Measurements from ENCODE around the gene C1orf174. TPM values are rescaled to one million over a fixed set of nuclear protein-coding genes. Genes with fewer than 3 reads are reported as not detected.

C1orf174 gene
- total RNA-seq, 2 donors from 2014 or later: 17.1 to 22.3 TPM

DNA sequence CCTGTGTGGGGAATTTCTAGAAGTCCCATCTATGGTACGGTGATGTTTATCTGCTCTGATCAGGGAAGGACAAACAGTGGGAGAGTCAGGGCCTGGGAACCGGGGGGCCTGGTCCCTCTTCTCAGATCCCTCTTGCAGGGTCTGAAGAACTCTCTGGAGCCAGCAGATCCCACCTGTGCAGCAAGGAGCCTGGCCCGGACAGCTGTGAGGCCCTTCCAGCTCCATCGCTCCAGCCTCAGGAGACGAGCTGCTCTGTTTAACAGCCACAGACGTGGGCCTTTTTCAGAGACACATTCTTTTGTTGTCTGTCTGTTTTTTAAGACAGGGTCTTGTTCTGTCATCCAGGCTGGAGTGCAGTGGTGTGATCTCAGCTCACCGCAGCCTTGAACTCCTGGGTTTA is 14.5 kb downstream of the C1orf174 start:
- no peak for ATAC-seq
- DNase-seq: no peak
- intact Hi-C loops (cut with DNase I, micrococcal nuclease): no loop called here

DNA sequence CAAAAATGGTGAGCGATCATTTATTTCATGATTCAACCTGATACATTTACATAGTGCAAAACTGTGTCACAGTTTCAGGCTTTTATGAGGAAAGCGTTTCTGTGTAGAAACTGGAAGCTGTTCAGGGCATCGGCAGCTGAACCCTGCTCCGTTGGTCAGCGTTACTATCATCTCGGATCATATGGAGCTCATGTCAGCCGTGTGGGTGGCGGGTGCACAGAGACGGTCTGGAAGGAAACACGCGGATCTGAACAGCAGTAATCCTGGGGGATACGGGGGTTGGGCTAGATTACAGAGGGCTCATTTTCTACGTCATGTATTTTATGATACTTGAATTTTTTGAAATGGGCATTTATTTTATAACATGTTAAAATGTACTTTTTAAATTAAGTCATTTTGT is 15.1 kb downstream of the C1orf174 start:
- ATAC-seq (no peak), DNase-seq (no peak)
- intact Hi-C loops (cut with DNase I, micrococcal nuclease): no loop called here

DNA sequence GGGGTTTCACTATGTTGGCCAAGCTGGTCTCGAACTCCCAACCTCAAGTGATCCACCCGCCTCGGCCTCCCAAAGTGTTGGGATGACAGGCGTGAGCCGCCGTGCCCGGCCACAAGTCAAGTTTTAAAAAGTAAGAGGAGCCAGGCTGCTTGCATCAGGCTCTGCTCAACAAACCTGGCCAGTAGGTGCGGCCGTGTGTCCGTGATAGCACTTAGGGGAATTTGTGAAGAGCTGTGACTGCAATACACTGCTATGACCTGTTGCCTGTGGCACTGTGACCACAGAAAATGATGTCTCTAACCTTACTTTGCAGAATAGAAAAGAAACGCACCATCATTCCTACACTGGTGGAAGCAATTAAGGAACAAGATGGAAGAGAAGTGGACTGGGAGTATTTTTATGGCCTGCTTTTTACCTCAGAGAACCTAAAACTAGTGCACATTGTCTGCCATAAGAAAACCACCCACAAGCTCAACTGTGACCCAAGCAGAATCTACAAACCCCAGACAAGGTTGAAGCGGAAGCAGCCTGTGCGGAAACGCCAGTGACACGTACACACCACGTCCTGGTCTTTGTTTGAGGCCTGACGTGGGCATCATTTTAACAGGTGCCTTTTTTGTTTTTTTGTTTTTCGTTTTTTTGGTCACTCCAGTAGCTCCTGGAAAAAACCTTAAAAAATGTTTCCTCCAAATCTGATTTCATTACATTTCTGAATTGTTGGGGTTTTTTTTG is 16.7 kb downstream of the C1orf174 start:
- intact Hi-C loops (cut with DNase I, micrococcal nuclease): no loop called here
- DNase-seq (no peak), ATAC-seq (no peak)

DNA sequence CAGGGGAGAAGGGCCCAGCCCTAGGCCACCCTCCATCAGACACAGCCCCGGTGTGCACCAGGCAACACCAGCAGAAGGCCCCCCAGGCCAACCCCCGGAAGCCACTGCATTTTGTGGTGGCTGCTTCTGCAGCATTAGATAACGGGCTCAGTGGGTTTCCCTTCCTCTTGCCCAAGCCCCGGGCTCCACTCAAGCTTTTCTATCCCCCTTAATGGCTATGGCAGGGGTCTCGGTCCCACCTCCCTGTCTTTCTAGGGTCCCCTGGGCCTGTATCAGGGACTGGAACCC is 18.9 kb downstream of the C1orf174 start:
- DNase-seq (no peak), ATAC-seq (no peak)
- intact Hi-C loops (cut with DNase I, micrococcal nuclease): no loop called here

DNA sequence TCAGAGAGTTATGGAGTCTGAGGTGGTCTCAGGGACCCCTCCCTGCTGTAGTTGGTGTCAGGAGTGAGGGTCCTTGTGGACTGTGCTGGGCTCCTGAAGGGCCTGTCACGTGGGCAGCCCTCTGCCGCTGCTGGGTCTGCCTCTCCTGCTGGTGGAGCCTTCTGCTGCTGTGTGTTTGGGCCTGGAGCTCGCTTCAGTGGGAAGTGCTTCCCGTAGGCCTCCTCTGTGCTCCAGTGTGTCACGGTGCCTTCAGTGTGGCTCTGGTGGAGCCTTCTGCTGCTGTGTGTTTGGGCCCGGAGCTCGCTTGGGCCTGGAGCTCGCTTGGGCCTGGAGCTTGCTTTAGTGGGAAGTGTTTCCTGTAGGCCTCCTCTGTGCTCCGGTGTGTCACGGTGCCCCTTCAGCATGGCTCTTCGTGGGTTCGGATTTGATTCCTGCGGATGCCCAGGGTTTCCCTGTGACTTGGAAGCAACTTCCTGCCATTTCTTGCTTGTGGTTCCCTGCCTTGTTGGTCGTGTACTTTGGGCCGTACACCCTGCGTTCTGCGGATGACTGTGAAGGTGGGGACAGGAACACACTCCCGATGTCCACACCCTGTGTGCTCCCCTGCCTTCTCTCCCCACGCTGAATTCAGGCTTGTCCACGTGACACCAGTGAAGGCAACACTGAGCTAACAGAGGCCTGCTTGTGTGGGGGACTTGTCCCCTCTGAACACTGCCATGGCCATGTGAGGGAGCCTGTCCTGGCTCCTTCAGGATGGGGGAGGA is 19.5 kb downstream of the C1orf174 start:
- intact Hi-C loops (cut with DNase I, micrococcal nuclease): no loop called here
- DNase-seq (no peak), ATAC-seq (no peak)

DNA sequence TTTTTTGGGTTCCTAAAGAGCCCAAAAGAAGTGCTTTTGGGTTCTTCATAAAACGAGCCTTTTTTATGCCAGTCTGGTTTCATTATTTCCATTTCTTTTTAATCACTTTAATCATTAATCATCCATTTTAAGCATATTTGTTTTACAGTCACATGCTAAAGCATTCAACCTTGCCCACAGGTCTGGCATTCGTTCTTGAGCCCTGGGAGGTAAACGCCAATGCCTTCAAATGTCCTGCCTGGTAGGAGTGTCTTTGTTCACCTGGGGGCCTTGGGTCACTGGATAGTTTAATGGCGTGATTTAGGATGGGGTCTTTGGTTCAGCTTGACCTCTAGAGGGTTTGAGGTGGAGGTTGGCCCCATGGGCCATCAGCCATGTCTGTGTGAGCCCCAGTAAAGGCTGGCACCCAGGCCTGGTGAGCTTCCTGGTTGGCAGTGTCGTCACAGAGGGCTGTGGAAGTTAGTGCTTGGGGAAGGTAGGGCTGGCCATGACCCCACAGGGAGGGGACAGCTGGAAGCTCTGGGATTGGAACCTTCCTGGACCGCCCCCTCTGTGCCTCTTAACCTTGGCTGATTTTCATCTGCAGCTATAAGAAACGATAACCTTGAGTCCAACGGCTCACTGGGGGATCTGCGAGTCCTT is 20.2 kb downstream of the C1orf174 start:
- DNase-seq (no peak), ATAC-seq (no peak)
- intact Hi-C loops (cut with DNase I, micrococcal nuclease): no loop called here

DNA sequence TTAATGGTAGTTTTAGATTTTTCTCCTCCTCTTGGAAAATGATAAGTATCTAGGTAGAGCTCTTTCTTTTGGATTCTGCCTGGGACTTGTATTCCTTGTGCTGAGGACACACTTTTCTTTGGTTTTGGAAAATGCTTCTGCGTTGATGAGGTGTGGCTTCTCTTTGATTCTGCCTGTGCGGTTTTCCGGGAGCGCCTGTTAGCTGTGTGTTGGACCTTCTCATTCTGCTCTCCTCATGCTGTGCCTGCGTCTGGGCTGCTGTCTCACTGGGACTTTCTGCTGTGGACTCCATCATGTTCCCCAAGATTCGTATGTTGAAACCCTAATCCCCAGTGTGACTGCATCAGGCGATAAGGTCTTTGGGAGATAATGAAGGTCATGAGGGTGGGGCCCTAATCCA is 21.0 kb downstream of the C1orf174 start:
- intact Hi-C loops (cut with DNase I, micrococcal nuclease): no loop called here
- DNase-seq (no peak), ATAC-seq (no peak)

DNA sequence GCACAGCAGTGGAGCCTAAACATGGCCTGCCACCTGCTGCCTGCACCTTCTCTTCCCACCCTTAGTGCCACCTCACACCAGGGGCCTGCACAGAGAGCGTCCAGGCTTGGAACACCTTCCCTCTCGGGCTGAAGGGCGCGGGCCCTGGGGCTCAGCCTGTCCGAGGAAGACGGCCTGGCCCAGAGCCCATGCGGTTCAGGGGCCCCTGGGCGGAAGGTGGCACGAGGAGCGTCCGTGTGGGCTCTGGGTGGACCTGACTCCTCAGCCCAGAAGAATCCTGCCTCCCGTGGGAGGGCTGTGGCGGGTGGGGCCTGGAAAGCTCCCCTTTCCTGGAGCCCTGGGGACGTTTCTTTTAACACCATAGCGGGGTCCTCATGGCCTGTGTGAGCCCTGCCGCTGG is 23.4 kb downstream of the C1orf174 start:
- no peak for DNase-seq
- intact Hi-C loops (cut with DNase I, micrococcal nuclease): no loop called here
- no peak for ATAC-seq

DNA sequence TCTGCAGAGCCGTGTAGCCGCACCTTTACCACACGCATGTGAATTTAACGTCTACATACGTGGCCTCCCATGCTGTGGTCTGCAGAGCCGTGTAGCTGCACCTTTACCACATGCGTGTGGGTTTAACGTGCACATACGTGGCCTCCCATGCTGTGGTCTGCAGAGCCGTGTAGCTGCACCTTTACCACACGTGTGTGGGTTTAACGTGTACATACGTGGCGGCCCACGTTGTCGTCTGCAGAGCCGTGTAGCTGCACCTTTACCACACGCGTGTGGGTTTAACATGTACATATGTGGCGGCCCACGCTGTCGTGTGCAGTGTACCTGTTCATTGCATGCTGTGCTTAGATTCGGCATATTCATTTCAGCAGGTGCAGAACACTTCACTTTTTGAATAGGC is 25.3 kb downstream of the C1orf174 start:
- ATAC-seq (no peak), DNase-seq (no peak)
- intact Hi-C loops (cut with DNase I, micrococcal nuclease): no loop called here

DNA sequence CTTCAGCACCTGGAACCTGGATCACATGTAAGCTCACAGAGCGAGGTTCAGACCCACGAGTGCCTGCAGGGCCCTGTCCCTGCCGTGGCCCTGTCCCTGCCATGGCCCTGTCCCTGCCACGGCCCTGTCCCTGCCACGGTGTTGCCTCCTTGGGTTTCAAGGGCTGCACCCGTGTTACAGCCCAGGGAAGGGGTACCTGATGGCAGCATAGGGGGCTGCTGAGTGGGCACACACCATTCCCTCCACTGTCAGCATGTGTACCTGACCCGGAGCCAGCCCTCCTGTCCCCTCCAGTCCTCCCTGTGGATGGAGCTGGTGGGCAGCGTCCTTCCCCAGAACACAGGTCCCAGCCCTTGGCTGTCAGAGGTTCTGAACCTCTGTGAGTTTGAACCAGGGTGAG is 27.5 kb downstream of the C1orf174 start:
- no peak for ATAC-seq
- intact Hi-C loops (cut with DNase I, micrococcal nuclease): no loop called here
- DNase-seq: no peak

DNA sequence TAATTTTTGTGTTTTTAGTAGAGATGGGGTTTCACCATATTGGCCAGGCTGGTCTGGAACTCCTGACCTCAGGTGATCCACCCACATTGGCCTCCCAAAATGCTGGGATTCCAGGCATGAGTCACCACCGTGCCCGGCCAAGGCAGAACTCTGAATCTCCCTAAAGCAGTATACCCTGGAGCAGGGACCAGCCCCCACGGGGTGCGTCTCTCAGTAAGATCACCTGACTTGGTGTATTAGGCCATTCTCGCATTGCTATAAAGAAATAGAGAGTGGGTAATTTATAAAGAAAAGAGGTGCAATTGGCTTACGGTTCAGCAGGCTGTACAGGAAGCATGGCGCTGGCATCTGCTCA is 28.6 kb downstream of the C1orf174 start:
- no peak for ATAC-seq
- intact Hi-C loops (cut with DNase I, micrococcal nuclease): no loop called here
- DNase-seq: no peak

DNA sequence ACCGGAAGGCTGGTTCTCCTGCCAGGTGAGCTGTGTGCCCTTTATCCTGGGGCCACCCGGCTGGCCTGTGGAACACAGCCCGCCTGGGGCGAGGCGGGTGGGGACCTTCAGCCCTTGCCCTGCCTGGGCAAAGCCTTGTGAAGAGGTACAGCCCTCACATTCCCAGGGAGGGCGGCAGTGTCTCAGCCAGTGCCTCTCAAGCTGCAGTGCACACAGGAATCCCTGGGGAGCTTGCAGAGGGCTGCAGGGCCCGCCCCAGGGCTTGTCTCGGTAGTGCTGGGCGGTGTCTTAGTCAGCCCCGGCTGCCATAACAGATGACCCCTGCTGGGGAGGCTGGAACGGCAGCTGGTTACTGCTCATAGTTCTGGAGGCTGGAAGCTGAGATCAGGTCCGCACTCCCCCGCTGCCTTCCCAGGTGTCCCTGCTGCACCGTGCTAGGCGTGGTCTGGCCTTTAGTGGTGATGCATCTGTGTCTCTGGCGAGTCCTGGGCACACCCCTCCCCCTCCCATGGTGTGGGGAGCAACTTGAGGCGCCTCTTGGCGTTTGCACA is 30.2 kb downstream of the C1orf174 start:
- DNase-seq (no peak), ATAC-seq (peak; percentile 80)
- intact Hi-C loops (cut with DNase I, micrococcal nuclease): no loop called here

DNA sequence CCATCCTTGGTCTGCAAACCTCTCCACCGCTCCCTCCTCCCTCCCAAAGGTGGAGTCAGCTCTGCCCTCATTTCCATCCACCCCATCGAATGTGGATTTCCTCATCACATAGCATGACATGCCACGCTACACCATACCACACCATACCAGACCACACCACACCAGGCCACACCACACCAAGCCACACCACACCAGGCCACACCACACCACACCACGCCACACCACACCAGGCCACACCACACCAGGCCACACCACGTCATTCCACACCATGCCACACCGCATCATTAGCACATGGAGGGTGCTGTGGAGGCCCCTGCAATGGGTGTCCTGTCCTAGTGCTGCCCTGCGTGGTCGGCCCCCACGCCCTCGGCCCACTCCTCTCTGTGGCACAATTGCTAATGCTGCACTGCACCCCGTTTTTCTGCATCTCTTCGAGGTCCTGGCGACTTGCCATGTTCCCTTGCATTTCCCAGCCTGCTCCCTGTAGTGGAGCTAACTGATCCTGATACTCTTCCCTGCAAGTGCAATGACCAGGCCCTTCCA is 31.5 kb downstream of the C1orf174 start:
- ATAC-seq: no peak
- intact Hi-C loops (cut with DNase I, micrococcal nuclease): no loop called here
- no peak for DNase-seq

DNA sequence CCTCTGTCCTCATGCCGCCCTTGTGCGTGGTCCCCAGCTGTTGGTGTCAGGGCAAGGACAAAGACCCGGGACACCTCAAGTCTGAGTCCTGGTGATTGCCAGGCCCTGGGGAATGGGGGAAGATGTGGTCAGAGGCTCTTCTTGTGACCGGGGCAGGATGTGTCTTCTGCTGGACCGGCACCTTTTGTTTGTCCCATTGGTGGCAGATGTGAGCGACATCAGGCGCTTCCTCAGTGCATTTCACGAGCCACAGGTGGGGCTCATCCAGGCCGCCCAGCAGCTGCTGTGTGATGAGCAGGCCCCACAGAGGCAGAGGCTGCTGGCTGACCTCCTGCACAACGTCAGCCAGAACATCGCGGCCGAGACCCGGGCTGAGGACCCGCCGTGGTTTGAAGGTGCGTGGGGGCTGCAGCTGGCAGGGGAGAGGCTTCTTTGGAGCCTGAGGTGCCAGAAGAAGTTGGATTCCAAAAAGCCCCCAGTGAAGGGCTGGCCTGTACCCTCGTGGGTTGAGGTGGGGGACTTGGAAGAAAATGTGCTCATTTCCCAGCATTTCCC is 34.4 kb downstream of the C1orf174 start:
- no peak for ATAC-seq
- intact Hi-C loops (cut with DNase I, micrococcal nuclease): no loop called here
- DNase-seq: no peak

DNA sequence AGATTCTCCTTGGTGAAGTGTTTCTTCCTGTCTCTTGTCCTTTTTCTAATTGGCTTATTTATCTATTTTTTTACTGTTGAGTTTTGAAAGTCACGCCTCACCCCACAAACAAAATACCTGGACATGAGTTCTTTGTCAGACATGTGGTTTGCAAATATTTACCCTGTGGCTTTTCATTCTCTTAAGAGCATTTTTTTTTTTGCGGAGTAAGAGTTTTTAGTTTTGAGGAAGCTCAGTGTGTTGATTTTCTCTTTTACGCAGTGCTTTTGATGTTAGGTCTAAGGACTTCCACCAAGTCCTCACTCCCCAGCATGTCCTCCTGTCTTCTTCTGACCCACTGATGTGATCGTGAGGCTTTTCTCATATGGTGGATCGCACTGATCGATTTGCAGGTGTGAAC is 35.2 kb downstream of the C1orf174 start:
- ATAC-seq (no peak), DNase-seq (no peak)
- intact Hi-C loops (cut with DNase I, micrococcal nuclease): no loop called here

DNA sequence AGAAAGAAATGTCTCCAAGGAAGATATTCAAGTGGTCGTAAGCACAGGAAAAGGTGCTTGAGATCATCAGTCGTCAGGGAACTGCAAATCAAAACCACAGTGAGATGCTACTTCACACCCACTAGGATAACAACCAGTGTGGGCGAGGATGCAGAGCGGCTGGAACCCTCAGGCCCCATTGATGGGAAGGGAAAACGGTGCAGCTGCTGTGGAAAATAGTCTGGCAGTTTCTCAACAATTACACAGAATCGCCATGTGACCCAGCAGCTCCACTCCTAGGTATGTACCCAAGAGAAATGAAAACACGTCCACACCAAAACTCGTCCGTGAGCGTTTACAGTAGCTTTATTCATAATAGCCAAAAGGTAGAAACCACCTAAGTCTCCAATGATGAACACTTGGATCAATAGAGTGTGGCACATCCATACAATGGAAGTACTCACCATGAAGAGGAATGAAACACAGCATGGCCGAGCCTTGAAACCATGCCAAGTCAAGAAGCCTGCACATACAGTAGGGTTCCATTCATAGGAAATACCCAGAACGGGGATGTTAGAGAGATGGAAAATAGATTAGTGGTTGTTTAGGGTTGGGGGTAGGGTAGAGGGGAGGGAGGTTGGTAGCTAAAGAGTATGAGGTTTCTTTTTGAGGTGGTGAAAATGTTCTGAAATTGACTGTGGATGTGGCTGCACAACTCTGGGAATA is 36.7 kb downstream of the C1orf174 start:
- intact Hi-C loops (cut with DNase I, micrococcal nuclease): no loop called here
- no peak for DNase-seq
- no peak for ATAC-seq

DNA sequence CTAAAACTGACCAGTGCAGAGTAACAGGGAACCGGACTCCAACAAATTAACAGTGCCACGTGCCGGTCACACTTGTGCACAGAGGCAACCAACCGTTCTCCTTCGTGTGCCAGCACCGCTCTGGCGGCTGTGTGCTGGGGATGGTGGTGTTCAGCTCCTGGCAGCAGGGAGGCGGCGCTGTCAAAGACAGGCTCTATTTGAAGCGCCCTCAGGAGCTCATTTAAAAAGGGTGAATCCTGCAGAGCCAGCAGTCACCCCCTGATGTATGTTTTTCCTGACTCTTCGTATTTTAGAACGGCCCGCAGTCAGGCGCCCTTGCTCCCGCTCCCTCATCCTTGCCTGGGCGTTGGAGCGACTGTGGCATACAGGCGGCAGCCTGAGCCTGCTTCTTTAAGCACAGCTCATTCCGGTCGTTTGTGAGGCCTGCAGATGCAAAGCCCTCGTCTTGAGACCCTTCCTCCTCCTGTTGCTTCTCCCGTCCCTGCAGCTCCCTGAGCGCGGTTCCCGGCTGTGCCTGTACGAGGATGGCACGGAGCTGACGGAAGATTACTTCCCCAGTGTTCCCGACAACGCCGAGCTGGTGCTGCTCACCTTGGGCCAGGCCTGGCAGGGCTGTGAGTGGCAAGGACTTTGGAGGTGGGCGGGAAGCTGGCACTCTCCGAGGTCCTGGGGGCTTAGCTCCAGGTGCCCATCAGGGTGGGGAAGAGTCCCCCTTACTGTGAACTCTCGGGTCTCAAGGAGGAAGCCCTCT is 41.7 kb downstream of the C1orf174 start:
- intact Hi-C loops (cut with DNase I, micrococcal nuclease): no loop called here
- DNase-seq: peak; percentile 36 to 49
- ATAC-seq: peak; percentile 26

DNA sequence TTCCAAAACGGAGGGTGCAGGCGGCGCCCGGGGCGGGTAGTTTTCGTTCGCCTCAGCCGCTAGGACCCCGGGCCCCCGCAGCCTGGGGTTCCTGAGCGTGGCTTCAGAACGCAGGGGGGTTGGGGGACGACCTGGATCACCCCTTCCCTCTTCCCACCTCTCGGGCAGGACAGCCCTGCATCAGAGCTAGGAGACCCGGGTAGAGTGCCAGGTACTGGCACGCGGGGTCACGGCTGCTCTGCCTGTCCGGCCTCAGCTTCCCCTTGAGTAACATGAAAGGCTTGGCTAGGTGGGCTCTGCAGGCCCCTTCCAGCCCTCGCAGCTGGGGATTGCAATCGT is 42.3 kb downstream of the C1orf174 start:
- intact Hi-C loops (cut with DNase I, micrococcal nuclease): no loop called here
- ATAC-seq: peak; percentile 3

More for the DNA sequence above, 42.3 kb downstream of the C1orf174 start:
- peak in 1 of 2 donors; percentile 35 for DNase-seq

All from left colon (tissue), 2 donors.